ENCODE measurements around the gene SRP9.
"Not testable (repeated sequence)": the region's sequence is repeated elsewhere in the genome, so short reads cannot be mapped to it uniquely, and the experiment has no call there.

Gene SRP9

GRCh38 chr1:225772848-225773247, 4.8 kb upstream of the SRP9 start:
- FAIRE-seq (no peak), DNase-seq (ENCODE audit: insufficient read length, low spot score) (no peak)

GRCh38 chr1:225774281-225775147, 3.1 kb upstream of the SRP9 start:
- no peak for FAIRE-seq
- DNase-seq (ENCODE audit: insufficient read length, low spot score): no peak

GRCh38 chr1:225776294-225776693, 1.3 kb upstream of the SRP9 start:
- FAIRE-seq (no peak), DNase-seq (ENCODE audit: insufficient read length, low spot score) (no peak)

- DNase-seq (ENCODE audit: insufficient read length, low spot score) (no peak), FAIRE-seq (no peak)
Observed at GRCh38 chr1:225777058-225777582, 506 bp upstream of the SRP9 start.

GRCh38 chr1:225778337-225778669, 677 bp downstream of the SRP9 start:
- DNase-seq (ENCODE audit: insufficient read length, low spot score) (no peak), FAIRE-seq (no peak)

- not testable (repeated sequence) for DNase-seq (ENCODE audit: insufficient read length, low spot score); FAIRE-seq
Observed at GRCh38 chr1:225779165-225779564, 1.5 kb downstream of the SRP9 start.

- FAIRE-seq (no peak), DNase-seq (ENCODE audit: insufficient read length, low spot score) (no peak)
Observed at GRCh38 chr1:225780134-225780533, 2.5 kb downstream of the SRP9 start.

- DNase-seq (ENCODE audit: insufficient read length, low spot score) (no peak), FAIRE-seq (no peak)
Observed at GRCh38 chr1:225780630-225781029, 3.0 kb downstream of the SRP9 start.

GRCh38 chr1:225789142-225789541, 11.5 kb downstream of the SRP9 start:
- FAIRE-seq; DNase-seq (ENCODE audit: insufficient read length, low spot score): not testable (repeated sequence)

- no peak for DNase-seq (ENCODE audit: insufficient read length, low spot score)
Observed at GRCh38 chr1:225794954-225795353, 17.3 kb downstream of the SRP9 start.

GRCh38 chr1:225796097-225796496, 18.5 kb downstream of the SRP9 start:
- not testable (repeated sequence) for DNase-seq (ENCODE audit: insufficient read length, low spot score); FAIRE-seq

More at GRCh38 chr1:225794954-225795353, 17.3 kb downstream of the SRP9 start:
- no peak for FAIRE-seq

- not testable (repeated sequence) for FAIRE-seq; DNase-seq (ENCODE audit: insufficient read length, low spot score)
Observed at GRCh38 chr1:225801146-225801545, 23.5 kb downstream of the SRP9 start.

- DNase-seq (ENCODE audit: insufficient read length, low spot score) (no peak), FAIRE-seq (no peak)
Observed at GRCh38 chr1:225806249-225806648, 28.6 kb downstream of the SRP9 start.

- DNase-seq (ENCODE audit: insufficient read length, low spot score); FAIRE-seq: not testable (repeated sequence)
Observed at GRCh38 chr1:225806736-225807135, 29.1 kb downstream of the SRP9 start.

GRCh38 chr1:225808136-225808535, 30.5 kb downstream of the SRP9 start:
- DNase-seq (ENCODE audit: insufficient read length, low spot score): no peak
- no peak for FAIRE-seq

GRCh38 chr1:225809842-225810578, 32.4 kb downstream of the SRP9 start, which contains the start of gene EPHX1:
EPHX1 (plus strand) TSS chr1:225810124; CDS start chr1:225828730, 18,606 bp downstream.
- DNase-seq (ENCODE audit: insufficient read length, low spot score): peak; percentile 95
- FAIRE-seq: no peak

GRCh38 chr1:225810579-225811538, 33.2 kb downstream of the SRP9 start:
- FAIRE-seq; DNase-seq (ENCODE audit: insufficient read length, low spot score): not testable (repeated sequence)

GRCh38 chr1:225811622-225812487, 34.2 kb downstream of the SRP9 start:
- FAIRE-seq: no peak
- no peak for DNase-seq (ENCODE audit: insufficient read length, low spot score)

GRCh38 chr1:225812488-225813213, 35.0 kb downstream of the SRP9 start:
- no peak for FAIRE-seq
- DNase-seq (ENCODE audit: insufficient read length, low spot score): no peak

Data from HTR-8/SVneo (cell line).